GM10266 (cell line): ENCODE results near the gene GLCE.
A peak's percentile ranks its signal among the peaks of the same experiment; 100 is the strongest.
"Not testable (repeated sequence)": the region's sequence is repeated elsewhere in the genome, so short reads cannot be mapped to it uniquely, and the experiment has no call there.

ENCODE experiments used
- DNase-seq: peaks from one replicate; pipeline ENCODE4 v3.0.0; 2012; ENCODE audit errors: extremely low spot score
- TF ChIP-seq, protein P1 (sequence below): IDR thresholded peaks from 2 replicates; pipeline ENCODE4 v1.5.1; 2012; ENCODE audit warnings: mild to moderate bottlenecking, low read depth; ENCODE audit not compliant: control insufficient read depth, insufficient read depth; ENCODE audit errors: missing control alignments

Gene GLCE

DNA sequence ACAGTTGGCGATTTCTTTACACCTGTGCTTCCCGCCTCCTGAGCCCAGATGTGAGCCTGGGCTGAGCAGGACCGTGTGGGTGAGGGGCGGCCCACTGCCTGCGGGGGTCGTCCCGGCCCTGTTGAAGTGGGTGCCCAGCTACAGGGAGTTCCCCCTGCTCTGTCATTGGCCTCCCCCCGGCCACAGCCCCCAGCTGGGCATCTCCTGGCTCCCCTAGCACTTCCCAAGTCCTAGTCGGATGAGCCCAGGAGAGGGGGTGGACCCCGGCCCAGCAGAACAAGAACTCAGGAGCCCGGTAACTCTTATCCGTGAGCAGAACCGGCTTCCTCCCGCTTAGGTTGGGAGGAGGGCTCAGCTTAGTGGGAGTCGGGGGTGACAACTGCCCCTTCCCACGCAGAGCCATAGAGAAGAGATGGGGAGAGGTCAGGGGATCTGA lies 139.0 kb downstream of the GLCE start:
- DNase-seq: no peak
- TF ChIP-seq, protein P1, sequence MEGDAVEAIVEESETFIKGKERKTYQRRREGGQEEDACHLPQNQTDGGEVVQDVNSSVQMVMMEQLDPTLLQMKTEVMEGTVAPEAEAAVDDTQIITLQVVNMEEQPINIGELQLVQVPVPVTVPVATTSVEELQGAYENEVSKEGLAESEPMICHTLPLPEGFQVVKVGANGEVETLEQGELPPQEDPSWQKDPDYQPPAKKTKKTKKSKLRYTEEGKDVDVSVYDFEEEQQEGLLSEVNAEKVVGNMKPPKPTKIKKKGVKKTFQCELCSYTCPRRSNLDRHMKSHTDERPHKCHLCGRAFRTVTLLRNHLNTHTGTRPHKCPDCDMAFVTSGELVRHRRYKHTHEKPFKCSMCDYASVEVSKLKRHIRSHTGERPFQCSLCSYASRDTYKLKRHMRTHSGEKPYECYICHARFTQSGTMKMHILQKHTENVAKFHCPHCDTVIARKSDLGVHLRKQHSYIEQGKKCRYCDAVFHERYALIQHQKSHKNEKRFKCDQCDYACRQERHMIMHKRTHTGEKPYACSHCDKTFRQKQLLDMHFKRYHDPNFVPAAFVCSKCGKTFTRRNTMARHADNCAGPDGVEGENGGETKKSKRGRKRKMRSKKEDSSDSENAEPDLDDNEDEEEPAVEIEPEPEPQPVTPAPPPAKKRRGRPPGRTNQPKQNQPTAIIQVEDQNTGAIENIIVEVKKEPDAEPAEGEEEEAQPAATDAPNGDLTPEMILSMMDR: no peak

DNA sequence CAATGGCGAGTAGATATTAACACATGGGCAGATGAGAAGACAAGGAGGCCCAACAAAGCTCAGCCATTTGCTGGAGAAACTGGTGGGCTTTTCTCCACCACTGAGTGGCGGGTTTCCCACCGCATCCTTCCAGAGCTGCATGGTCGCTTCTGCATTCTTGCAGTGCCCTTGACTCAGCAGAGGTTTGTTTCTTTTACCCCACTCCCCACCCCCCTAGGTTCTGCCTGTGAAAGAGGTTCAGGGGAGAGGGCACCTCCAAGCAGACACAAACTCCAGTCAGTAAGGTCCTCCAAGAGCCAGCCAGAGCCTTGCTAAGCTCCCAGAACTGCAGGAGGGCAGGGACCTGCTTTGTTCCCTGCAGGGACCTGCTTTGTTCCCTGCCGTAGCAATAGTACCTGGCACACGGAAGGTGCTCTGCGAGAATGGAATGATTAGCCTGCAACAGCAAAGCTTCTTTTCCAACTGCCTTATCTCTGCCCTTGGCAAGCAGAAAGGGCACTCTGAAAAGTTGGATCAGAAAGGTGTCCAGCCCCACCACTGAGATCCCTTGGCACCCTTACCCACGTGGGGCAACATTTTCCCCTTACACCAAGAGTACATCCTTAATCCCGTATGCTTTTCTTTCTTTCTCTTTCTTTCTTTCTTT lies 139.6 kb downstream of the GLCE start:
- TF ChIP-seq, protein P1: no peak

DNA sequence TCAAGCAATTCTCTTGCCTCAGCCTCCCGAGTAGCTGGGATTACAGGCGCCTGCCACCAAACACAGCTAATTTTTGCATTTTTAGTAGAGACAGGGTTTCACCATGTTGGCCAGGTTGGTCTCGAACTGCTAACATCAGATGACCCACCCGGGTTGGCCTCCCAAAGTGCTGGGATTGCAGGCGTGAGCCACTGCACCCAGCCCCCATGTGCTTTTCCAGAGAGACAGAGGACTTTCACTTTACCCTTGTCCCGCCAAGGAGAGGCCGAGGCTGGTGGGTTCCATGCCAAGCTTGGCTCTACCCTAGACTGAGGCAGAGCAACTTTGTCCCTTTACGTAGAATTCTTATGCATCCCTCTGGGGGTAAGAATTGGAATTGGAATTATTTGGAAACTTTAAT lies 140.7 kb downstream of the GLCE start:
- not testable (repeated sequence) for DNase-seq

More for the DNA sequence above, 139.6 kb downstream of the GLCE start:
- DNase-seq: no peak

DNA sequence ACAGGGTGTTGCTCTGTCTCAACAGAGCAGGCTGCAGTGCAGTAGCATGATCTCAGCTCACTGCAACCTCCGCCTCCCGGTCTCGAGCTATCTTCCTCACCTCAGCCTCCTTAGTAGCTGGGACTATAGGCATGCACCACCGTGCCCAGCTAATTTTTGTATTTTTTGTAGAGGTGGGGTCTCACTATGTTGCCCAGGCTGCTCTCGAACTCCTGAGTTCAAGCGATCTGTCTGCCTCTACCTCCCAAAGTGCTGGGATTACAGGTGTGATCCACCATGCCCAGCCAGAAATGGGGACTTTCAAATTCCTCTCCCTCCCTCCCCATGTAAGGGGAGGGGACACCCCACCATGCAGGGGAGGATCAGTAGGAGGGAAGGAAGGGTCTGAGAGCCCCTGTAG lies 141.7 kb downstream of the GLCE start:
- not testable (repeated sequence) for DNase-seq

DNA sequence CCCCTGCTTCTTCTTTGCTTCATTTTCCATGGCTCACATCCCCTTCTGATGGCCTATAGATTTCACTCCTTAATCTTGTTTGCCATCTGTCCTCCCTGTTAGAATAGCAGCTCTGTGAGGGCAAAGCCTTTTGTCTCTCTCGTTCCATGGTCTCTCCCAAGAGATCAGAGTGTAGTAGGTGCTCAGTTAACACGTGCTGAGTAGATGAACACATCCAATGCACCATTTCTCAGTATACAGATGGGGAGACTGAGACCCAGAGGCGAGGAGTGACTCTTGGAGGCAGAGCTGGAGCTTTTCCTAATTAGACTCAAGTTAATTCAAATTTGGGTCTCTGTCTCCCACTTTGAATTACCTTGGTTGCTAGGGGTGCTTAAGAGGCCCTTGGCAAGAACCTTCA lies 142.5 kb downstream of the GLCE start:
- TF ChIP-seq, protein P1: no peak
- no peak for DNase-seq

DNA sequence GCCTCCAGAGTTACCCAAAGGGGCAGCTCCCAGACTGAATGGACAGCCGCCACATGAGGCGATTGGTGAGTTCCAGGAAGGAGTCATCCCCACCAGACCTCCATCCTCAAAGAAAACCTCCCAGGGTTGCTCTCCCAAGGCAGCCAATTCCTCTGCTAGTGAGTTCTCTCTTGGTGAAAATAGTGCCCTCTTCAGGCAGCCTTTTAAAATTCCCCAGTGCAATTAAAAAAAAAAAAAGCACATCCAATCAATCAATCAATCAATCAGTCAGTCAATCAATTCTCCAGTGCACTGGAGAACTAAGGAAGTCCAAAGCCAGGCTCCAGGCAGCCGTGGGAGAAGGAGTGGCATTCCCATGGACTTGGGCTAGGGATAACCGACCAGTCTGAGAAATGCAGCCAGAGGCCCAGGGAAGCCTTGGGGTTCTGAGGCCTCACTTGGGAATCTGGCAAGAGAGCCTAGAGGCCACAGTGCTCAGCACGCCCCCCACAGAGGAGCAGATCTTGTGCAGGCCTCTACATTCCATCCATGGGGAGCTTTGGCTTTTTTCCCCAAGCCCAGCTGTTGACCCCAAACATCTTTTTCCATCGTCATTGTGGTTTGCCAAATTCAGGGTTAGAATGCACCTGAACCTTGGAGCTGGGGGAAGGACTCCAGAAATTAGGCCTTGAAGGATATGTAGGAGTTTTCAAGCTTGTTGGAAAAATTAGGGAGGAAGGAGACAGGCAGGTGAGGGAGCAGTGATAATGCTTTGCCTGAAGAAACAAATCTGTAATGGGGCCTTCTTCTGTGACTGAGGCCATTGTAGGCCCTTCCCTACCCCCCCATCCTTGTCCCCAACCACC lies 143.1 kb downstream of the GLCE start:
- TF ChIP-seq, protein P1: peak; percentile 2
- no peak for DNase-seq

DNA sequence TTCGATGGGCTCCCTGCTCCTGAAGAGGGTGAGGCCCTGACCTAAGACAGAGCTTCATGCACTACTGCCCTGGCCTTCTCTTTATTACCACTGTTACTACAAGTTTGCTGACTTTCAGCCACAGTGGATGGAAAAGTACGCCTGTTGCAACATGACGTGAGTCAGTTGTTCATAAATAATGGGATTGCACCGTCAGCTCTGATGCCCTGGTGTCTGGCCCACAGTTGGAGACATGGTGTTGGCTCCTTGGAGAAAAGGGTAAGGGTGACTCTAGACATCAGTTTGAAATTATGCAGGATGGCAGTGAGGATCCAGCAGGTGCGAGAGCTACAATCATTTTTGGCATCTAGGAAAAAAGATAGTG lies 143.7 kb downstream of the GLCE start:
- TF ChIP-seq, protein P1: no peak
- DNase-seq: no peak

DNA sequence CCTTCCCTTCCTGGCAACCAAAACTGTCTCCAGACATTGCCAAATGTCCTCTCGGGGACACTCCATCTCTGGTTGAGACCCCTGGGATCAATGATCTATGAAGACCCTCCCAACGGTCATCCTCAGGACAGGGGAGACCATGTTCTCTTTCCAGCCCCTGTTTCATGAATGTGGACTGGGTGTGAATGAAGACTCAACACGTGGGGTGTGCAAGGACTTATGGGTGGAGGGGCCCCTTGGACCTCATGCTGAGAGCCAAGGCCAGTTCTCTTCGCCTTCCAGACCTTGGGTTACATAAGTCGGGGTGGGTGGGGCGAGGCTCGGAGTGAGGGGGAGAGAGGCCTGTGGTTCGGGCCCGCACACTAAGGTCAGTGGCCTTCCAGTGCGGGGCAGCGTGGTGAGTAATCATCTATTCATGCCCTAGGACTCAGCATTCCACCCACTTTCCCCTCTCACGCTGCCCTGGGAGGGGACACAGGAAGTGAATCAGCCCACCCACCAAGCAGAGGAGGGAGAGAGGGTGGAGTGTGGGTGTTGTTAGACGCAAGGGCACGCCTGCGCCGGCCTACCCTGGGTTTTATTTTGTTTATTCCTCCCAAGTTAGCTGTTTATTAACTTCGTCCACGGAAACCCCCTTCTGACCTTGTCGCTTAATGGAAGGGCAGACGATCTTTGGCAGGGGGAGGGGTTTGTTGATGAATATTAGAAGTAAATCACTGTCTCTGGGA lies 144.9 kb downstream of the GLCE start:
- no peak for DNase-seq

More for the DNA sequence above, 144.9 kb downstream of the GLCE start:
- TF ChIP-seq, protein P1: no peak
